Astrocyte (in vitro differentiated cells and primary cell): ENCODE results near the gene KLHDC9. TPM values are rescaled to one million over a fixed set of nuclear protein-coding genes. Genes with fewer than 3 reads are reported as not detected.
A peak's percentile ranks its signal among the peaks of the same experiment; 100 is the strongest.

Experiments
- DNase-seq: peaks from one replicate; pipeline ENCODE4 v3.0.0-alpha.2; 2010; ENCODE audit warnings: low read depth
- FAIRE-seq: peaks from 2 replicates; lab custom pipeline; 2011; peaks lifted over from hg19 to GRCh38; lab: Jason Lieb, UNC
- H2AFZ ChIP-seq: 2 replicates; pipeline ENCODE4 v1.6.0; 2012; ENCODE audit warnings: low read depth, low read length, inconsistent platforms
- H3K27ac ChIP-seq: 2 replicates; pipeline ENCODE4 v1.5.1; 2011; ENCODE audit warnings: low read depth, low read length, inconsistent platforms
- H3K27me3 ChIP-seq: 2 replicates; pipeline ENCODE4 v1.6.0; 2011; ENCODE audit warnings: low read length, inconsistent platforms; ENCODE audit not compliant: insufficient read depth
- H3K36me3 ChIP-seq: 2 replicates; pipeline ENCODE4 v1.5.1; 2011; ENCODE audit warnings: low read length, inconsistent platforms; ENCODE audit not compliant: insufficient read depth
- H3K4me1 ChIP-seq: 2 replicates; pipeline ENCODE4 v1.5.1; 2011; ENCODE audit warnings: low read length, inconsistent platforms; ENCODE audit not compliant: insufficient read depth
- H3K4me2 ChIP-seq: 2 replicates; pipeline ENCODE4 v1.6.0; 2012; ENCODE audit warnings: low read length, inconsistent platforms
- H3K4me3 ChIP-seq: 2 replicates; pipeline ENCODE4 v1.5.1; 2011; ENCODE audit warnings: low read depth, mild to moderate bottlenecking, low read length, inconsistent platforms; ENCODE audit not compliant: insufficient read depth
- H3K79me2 ChIP-seq: 2 replicates; pipeline ENCODE4 v1.6.0; 2012; ENCODE audit warnings: mild to moderate bottlenecking, low read length, inconsistent platforms; ENCODE audit not compliant: insufficient read depth
- H3K9ac ChIP-seq: 2 replicates; pipeline ENCODE4 v1.6.0; 2012; ENCODE audit warnings: mild to moderate bottlenecking, low read length, inconsistent platforms
- H3K9me3 ChIP-seq: 2 replicates; pipeline ENCODE4 v1.5.1; 2012; ENCODE audit warnings: low read depth, mild to moderate bottlenecking, low read length, inconsistent platforms; ENCODE audit not compliant: insufficient read depth
- H4K20me1 ChIP-seq: 2 replicates; pipeline ENCODE4 v1.6.0; 2012; ENCODE audit warnings: low read length, inconsistent platforms; ENCODE audit not compliant: insufficient read depth
- H3K27ac Mint-ChIP-seq: one replicate; pipeline ENCODE4 v1.8.0; 2021; ENCODE audit warnings: mild to moderate bottlenecking, mixed read lengths; ENCODE audit not compliant: unreplicated experiment
- H3K27me3 Mint-ChIP-seq: one replicate; pipeline ENCODE4 v1.8.0; 2021; ENCODE audit warnings: low read depth, mixed read lengths; ENCODE audit not compliant: unreplicated experiment
- H3K36me3 Mint-ChIP-seq: one replicate; pipeline ENCODE4 v1.8.0; 2021; ENCODE audit warnings: low read depth, mixed read lengths; ENCODE audit not compliant: unreplicated experiment
- H3K4me1 Mint-ChIP-seq: one replicate; pipeline ENCODE4 v1.8.0; 2021; ENCODE audit warnings: low read depth, mixed read lengths; ENCODE audit not compliant: unreplicated experiment
- H3K4me3 Mint-ChIP-seq: one replicate; pipeline ENCODE4 v1.8.0; 2021; ENCODE audit warnings: mild to moderate bottlenecking, moderate library complexity, mixed read lengths; ENCODE audit not compliant: unreplicated experiment
- H3K9me3 Mint-ChIP-seq: one replicate; pipeline ENCODE4 v1.8.0; 2021; ENCODE audit warnings: mild to moderate bottlenecking, mixed read lengths; ENCODE audit not compliant: unreplicated experiment
- EZH2 ChIP-seq: IDR thresholded peaks from 2 replicates; pipeline ENCODE4 v1.6.1; 2012; ENCODE audit warnings: mild to moderate bottlenecking, low read length, inconsistent platforms; ENCODE audit not compliant: insufficient read depth
- total RNA-seq: library from RNA; stranded (reverse); gene quantifications from 2 replicates; pipeline ENCODE4 v1.2.1, GENCODE V29; 2021
- TF ChIP-seq, protein P1 (sequence below): IDR thresholded peaks from 2 replicates; pipeline ENCODE4 v1.5.1; 2011; ENCODE audit warnings: low read depth, mild to moderate bottlenecking, inconsistent platforms, low read length, moderate library complexity; ENCODE audit not compliant: insufficient read depth

KLHDC9 gene
- total RNA-seq, 1 donor from 2014 or later = 1.5 TPM

DNA sequence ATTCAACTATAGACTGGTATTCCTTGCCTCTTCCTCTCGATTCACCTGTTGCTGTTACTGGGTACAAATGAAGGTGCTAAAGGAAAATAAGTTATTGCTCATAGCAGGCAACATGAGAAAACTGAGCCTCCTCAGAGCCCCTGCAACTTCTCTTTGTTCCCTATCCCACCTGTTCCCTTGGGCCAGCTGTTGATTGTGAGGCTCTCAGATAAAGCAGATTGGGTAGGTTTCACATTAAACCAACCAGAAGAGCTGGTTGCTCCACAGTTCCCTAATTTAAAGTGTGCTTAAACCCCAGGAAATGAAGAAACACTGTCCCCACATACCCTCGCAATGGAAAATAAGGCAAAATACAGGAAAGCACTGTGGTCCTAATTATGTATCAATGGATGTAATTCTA is 29.5 kb downstream of the KLHDC9 start:
- TF ChIP-seq, protein P1, sequence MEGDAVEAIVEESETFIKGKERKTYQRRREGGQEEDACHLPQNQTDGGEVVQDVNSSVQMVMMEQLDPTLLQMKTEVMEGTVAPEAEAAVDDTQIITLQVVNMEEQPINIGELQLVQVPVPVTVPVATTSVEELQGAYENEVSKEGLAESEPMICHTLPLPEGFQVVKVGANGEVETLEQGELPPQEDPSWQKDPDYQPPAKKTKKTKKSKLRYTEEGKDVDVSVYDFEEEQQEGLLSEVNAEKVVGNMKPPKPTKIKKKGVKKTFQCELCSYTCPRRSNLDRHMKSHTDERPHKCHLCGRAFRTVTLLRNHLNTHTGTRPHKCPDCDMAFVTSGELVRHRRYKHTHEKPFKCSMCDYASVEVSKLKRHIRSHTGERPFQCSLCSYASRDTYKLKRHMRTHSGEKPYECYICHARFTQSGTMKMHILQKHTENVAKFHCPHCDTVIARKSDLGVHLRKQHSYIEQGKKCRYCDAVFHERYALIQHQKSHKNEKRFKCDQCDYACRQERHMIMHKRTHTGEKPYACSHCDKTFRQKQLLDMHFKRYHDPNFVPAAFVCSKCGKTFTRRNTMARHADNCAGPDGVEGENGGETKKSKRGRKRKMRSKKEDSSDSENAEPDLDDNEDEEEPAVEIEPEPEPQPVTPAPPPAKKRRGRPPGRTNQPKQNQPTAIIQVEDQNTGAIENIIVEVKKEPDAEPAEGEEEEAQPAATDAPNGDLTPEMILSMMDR = no peak
- TF ChIP-seq EZH2 = no peak
- Histone ChIP-seq H4K20me1 (peaks cover 74% of the 10 kb centered on the region), H3K79me2 (peaks cover 81% of the 10 kb centered on the region), H3K27ac (no peak overlapping the region), H3K27me3 (no peaks in the 10 kb centered on the region), H2AFZ (no peak overlapping the region), H3K9me3 (no peaks in the 10 kb centered on the region), H3K4me3 (no peak overlapping the region), H3K36me3 (peaks cover 32% of the 10 kb centered on the region), H3K9ac (no peak overlapping the region), H3K4me1 (peaks cover 5% of the 10 kb centered on the region), H3K4me2 (no peak overlapping the region)
- Mint-ChIP-seq H3K27ac (no peak overlapping the region), H3K27me3 (no peaks in the 10 kb centered on the region), H3K4me1 (peaks cover 28% of the 10 kb centered on the region), H3K9me3 (no peaks in the 10 kb centered on the region), H3K4me3 (peak overlapping the region; percentile 22), H3K36me3 (peaks cover 32% of the 10 kb centered on the region)
- DNase-seq = no peak
- no peak for FAIRE-seq

DNA sequence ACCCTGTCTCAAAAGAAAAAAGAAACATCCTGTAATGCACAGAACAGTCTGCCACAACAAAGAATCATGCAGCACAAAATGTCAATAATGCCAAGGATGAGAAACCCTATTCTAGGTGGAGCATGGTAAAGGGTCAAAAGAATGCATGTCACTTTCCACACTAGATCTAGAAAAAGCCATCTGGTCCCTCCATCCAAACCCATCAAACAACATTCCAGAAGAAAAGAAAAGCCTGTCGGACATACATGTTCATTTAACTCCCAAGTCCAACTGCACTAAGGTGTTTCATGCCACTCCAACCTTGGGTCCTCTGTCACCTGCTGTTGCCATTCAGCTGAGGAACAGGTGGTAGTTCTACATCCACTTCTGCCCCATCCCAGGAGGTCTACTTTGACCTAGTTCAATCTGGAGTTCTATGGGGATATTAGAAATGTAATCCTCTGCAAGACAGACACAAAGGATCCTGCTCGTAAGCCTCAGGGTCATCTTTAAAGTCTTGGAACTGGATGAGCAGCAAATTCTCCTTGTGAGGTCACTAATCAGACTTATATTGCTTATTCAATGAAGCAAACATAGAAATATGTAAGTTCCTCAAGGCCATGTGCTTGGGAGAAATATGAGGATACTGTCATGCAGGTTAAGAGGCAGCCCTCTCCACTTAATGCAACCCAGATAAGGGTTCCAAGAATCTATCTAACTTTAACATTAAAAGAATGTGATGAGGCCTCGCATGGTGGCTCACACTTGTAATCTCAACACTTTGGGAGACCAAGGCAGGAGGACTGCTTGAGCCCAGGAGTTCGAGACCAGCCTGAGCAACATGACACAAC is 30.6 kb downstream of the KLHDC9 start:
- H4K20me1 ChIP-seq = peaks cover 73% of the 10 kb centered on the region
- H3K36me3 Mint-ChIP-seq = peaks cover 28% of the 10 kb centered on the region
- TF ChIP-seq EZH2 = no peak
- TF ChIP-seq, protein P1 = no peak
- no peaks in the 10 kb centered on the region for H3K9me3 Mint-ChIP-seq
- H3K27me3 Mint-ChIP-seq = no peaks in the 10 kb centered on the region
- H2AFZ ChIP-seq = no peak overlapping the region
- FAIRE-seq (no peak), DNase-seq (no peak)
- no peak overlapping the region for H3K4me3 Mint-ChIP-seq
- peaks cover 28% of the 10 kb centered on the region for H3K4me1 Mint-ChIP-seq
- H3K27ac ChIP-seq = no peak overlapping the region
- no peaks in the 10 kb centered on the region for H3K27me3 ChIP-seq
- no peak overlapping the region for H3K9ac ChIP-seq
- H3K4me3 ChIP-seq = no peak overlapping the region
- H3K4me1 ChIP-seq = peaks cover 5% of the 10 kb centered on the region
- H3K79me2 ChIP-seq = peaks cover 87% of the 10 kb centered on the region
- no peaks in the 10 kb centered on the region for H3K9me3 ChIP-seq
- no peak overlapping the region for H3K4me2 ChIP-seq
- peaks cover 30% of the 10 kb centered on the region for H3K36me3 ChIP-seq
- H3K27ac Mint-ChIP-seq = no peak overlapping the region

DNA sequence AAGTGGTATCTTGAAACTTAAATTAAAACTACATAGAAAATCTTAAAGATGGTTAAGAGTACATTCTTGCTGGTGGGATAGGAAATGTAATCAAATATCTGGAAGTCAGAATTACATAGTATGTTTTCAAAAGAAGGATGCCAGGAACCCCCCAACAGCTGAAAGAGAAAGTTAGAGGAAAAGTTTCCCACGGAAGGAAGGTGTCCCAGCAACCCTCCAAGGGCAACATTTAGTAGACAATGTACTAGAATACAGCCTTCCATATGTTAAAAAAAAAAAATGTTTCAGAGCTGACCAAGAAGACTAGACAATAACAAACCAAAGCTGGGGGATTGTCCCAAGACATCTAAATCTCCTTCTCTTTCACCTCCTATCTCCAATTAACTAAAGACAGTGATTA is 32.1 kb downstream of the KLHDC9 start:
- FAIRE-seq = no peak
- no peak overlapping the region for H3K4me3 Mint-ChIP-seq
- Histone ChIP-seq H4K20me1 (peaks cover 59% of the 10 kb centered on the region), H3K9ac (no peak overlapping the region), H3K4me2 (peak overlapping the region; percentile 100), H3K4me3 (no peak overlapping the region), H3K4me1 (peaks cover 5% of the 10 kb centered on the region), H3K36me3 (peaks cover 30% of the 10 kb centered on the region), H2AFZ (no peak overlapping the region), H3K27me3 (no peaks in the 10 kb centered on the region), H3K27ac (no peak overlapping the region), H3K79me2 (peaks cover 83% of the 10 kb centered on the region), H3K9me3 (no peaks in the 10 kb centered on the region)
- H3K27ac Mint-ChIP-seq = peak overlapping the region; percentile 22
- H3K9me3 Mint-ChIP-seq = no peaks in the 10 kb centered on the region
- peaks cover 28% of the 10 kb centered on the region for H3K4me1 Mint-ChIP-seq
- DNase-seq = no peak
- TF ChIP-seq EZH2 = no peak
- TF ChIP-seq, protein P1 = no peak
- no peaks in the 10 kb centered on the region for H3K27me3 Mint-ChIP-seq
- H3K36me3 Mint-ChIP-seq = peaks cover 25% of the 10 kb centered on the region
